Amniotic stem cell (primary cell): Measurements from ENCODE around the gene MTFR1L.

Experiments used
- DNase-seq: peaks from one replicate; lab custom pipeline; 2025; lab: John Stamatoyannopoulos, UW

The MTFR1L gene

GRCh38 chr1:25878690-25879089 lies 58.9 kb downstream of the MTFR1L start:
- no peak for DNase-seq

GRCh38 chr1:25879675-25880074 lies 59.9 kb downstream of the MTFR1L start:
- no peak for DNase-seq

- no peak for DNase-seq
Observed at GRCh38 chr1:25880518-25880917, 60.8 kb downstream of the MTFR1L start.

GRCh38 chr1:25881266-25881665 lies 61.5 kb downstream of the MTFR1L start:
- no peak for DNase-seq
